Stimulated activated CD4-positive, alpha-beta T cell treated with anti-CD3 and anti-CD28 coated beads, Interleukin-4, amount 100 ng/mL, for 48 hours (primary cell): Measurements from ENCODE around the gene PLCXD1.
"Not testable (repeated sequence)": the region's sequence is repeated elsewhere in the genome, so short reads cannot be mapped to it uniquely, and the experiment has no call there.

Experiments used
- DNase-seq, 2 donors: peaks; one replicate each; pipeline ENCODE4 v3.0.0-alpha.2; 2020; ENCODE audit warnings: low read depth in 2 of 2

PLCXD1 gene

DNA sequence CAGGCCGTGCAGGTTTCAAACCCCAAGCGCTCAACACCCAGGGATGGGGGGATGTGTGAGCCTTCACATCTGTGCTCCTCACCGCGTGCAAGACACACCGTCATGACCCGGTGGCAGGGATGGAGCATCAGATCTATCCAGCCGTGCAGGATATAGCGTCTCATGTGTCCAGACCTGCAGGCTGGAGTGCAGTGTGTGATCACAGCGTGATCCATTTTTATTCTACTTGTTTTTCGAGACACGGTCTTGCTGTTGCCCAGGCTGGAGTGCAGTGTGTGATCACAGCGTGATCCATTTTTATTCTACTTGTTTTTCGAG, 70.1 kb downstream of the PLCXD1 start:
- DNase-seq = not testable (repeated sequence)

DNA sequence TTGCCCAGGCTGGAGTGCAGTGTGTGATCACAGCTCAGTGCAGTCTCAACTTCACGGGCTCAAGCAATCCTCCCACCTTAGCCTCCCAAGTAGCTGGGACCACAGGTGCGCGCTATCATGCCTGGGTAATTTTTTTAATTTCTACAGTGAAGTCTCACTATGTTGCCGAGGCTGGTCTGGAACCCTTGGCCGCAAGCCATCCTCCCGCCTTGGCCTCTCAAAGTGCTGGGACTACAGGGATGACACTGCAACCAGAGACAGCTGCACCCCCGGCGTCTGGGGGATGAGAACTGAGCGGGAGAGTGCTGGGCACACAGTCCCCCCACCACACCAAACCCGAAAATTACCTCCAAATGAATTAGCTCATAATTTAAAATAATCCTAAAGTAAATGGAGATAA, 70.6 kb downstream of the PLCXD1 start:
- DNase-seq = no peak

DNA sequence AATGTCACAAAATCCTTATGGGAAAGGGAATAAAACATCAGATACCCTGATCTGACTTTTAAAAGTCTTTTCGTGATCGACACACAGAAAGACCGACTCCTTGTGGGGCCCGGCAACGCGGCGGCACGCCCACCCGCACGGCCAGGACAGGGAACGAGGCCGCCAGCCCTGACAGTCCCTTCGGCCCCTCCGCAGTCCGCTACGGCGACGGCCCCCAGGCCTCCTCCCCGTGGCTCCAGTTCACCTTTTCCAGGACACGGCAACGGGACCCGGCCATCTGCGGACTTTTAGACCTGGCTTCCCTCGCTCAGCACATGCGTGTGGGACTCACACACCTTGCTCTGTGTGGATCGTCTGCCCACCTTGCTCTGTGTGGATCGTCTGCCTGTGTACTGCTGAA, 71.0 kb downstream of the PLCXD1 start:
- DNase-seq = no peak

- DNase-seq = no peak
These were observed 71.6 kb downstream of the PLCXD1 start for GRCh38 chrX:352582-353314.
